NOMO-1 treated with dmso at 0.1 percent for 144 hours (cell line): ENCODE results near the gene GMPR2.

Experiments used
- DNase-seq: peaks from one replicate; lab custom pipeline; 2025; ENCODE audit not compliant: unreplicated experiment; lab: John Stamatoyannopoulos, UW

GMPR2 gene

GRCh38 chr14:24232645-24233537, at the start of gene GMPR2:
Gene GMPR2 (plus strand): TSS chr14:24232929. CDS start chr14:24233254, 325 bp downstream.
- DNase-seq, result no peak

- no peak for DNase-seq
These were observed 49.7 kb upstream of the GMPR2 start for GRCh38 chr14:24183014-24183481.

- DNase-seq, result no peak
These were observed 48.4 kb upstream of the GMPR2 start for GRCh38 chr14:24184104-24184970.

- no peak for DNase-seq
These were observed 47.7 kb upstream of the GMPR2 start for GRCh38 chr14:24185026-24185425.

- no peak for DNase-seq
These were observed 47.0 kb upstream of the GMPR2 start for GRCh38 chr14:24185741-24186140.

GRCh38 chr14:24186831-24187538, 45.7 kb upstream of the GMPR2 start:
- DNase-seq, result no peak

GRCh38 chr14:24187539-24187915, 45.2 kb upstream of the GMPR2 start:
- no peak for DNase-seq

- DNase-seq, result peak; percentile 92
These were observed 44.3 kb upstream of the GMPR2 start, which contains the start of gene IPO4 for GRCh38 chr14:24188251-24189058. Gene IPO4 (minus strand): TSS chr14:24188816. CDS start chr14:24188787, 29 bp downstream.

- DNase-seq, result no peak
These were observed 43.7 kb upstream of the GMPR2 start for GRCh38 chr14:24189059-24189375.

GRCh38 chr14:24189460-24189859, 43.3 kb upstream of the GMPR2 start:
- DNase-seq, result no peak

GRCh38 chr14:24190416-24190815, 42.3 kb upstream of the GMPR2 start:
- DNase-seq, result no peak

- no peak for DNase-seq
These were observed 39.8 kb upstream of the GMPR2 start for GRCh38 chr14:24192933-24193332.

- no peak for DNase-seq
These were observed 38.4 kb upstream of the GMPR2 start for GRCh38 chr14:24194186-24194872.

- no peak for DNase-seq
These were observed 37.9 kb upstream of the GMPR2 start for GRCh38 chr14:24194873-24195185.

GRCh38 chr14:24195186-24196070, 37.3 kb upstream of the GMPR2 start, which contains the start of gene TM9SF1:
Gene TM9SF1 (minus strand): TSS chr14:24195441. CDS start chr14:24195019, 422 bp downstream.
- DNase-seq, result peak; percentile 84

- DNase-seq, result peak; percentile 42
These were observed 36.4 kb upstream of the GMPR2 start for GRCh38 chr14:24196071-24197055.

- DNase-seq, result no peak
These were observed 35.7 kb upstream of the GMPR2 start for GRCh38 chr14:24197056-24197450.
